Suprapubic skin (tissue), 3 donors: ENCODE data around the gene SPTAN1.

ENCODE experiments used
- CTCF ChIP-seq, 2 donors: fragments of 200-600 bp in 1 of 2; fragments of 450-650 bp in 1 of 2; sonication (generic) in 1 of 2; IDR thresholded peaks; one replicate each; pipeline ENCODE4 v1.5.1; 2016 to 2019; ENCODE audit warnings: antibody characterized with exemption in 2 of 2, mild to moderate bottlenecking in 1 of 2, moderate library complexity in 1 of 2
- EP300 ChIP-seq: sonication (generic); formaldehyde crosslinking; IDR thresholded peaks from one replicate; pipeline ENCODE4 v1.6.1; 2017; ENCODE audit warnings: antibody characterized with exemption

GRCh38 chr9:128636024-128636390 is 83.6 kb downstream of the SPTAN1 start:
- TF ChIP-seq CTCF (IDR thresholded peaks at IDR 0.05) = no peak
- no peak for TF ChIP-seq EP300
